ENCODE results near the gene CSK.

DNA sequence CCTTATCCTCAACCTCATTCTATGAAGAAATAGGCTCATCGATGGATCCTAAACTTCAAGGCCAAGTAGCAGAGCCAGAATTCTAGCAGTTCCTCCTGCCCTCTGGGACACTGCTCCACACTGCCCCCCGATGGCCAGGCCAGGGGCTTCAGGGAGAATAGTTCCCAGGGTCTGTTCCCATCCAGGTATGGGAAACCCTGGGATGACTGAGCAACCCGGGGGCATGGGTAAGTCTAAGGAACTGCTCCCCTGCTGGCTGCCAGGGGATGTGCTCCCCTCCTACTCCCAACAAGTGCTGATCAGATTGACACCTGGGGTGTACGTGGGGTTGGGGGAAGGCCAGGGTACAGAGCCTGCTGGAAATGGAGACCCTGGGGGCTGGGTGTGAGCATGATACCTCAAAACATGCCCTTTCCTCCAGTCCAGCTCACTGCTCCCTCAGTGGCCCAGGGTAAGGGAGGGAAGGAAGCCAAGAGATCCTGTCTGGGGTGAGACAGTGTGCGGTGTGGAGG lies 53.5 kb downstream of the CSK start:
- TF ChIP-seq, protein P1, sequence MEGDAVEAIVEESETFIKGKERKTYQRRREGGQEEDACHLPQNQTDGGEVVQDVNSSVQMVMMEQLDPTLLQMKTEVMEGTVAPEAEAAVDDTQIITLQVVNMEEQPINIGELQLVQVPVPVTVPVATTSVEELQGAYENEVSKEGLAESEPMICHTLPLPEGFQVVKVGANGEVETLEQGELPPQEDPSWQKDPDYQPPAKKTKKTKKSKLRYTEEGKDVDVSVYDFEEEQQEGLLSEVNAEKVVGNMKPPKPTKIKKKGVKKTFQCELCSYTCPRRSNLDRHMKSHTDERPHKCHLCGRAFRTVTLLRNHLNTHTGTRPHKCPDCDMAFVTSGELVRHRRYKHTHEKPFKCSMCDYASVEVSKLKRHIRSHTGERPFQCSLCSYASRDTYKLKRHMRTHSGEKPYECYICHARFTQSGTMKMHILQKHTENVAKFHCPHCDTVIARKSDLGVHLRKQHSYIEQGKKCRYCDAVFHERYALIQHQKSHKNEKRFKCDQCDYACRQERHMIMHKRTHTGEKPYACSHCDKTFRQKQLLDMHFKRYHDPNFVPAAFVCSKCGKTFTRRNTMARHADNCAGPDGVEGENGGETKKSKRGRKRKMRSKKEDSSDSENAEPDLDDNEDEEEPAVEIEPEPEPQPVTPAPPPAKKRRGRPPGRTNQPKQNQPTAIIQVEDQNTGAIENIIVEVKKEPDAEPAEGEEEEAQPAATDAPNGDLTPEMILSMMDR (IDR thresholded peaks at IDR 0.05): peak in 2 of 4 experiments; percentile 33 to 42
- no peak for TF ChIP-seq POLR2A (IDR thresholded peaks at IDR 0.05)
